Endothelial cell of umbilical vein (primary cell): Measurements from ENCODE around the gene MXI1. TPM values are rescaled to one million over a fixed set of nuclear protein-coding genes. Genes with fewer than 3 reads are reported as not detected.

Experiments
- BruUV-seq: library from RNA; stranded (reverse); fragments of 400-500 nt; replicated peaks from 2 replicates; lab custom pipeline; 2021; lab: Mats Ljungman, UMichigan
- CTCF ChIA-PET: fragments of 300-600, 350-600 bp; sonication (Branson Sonifier 250); formaldehyde crosslinking; loops from one replicate; lab custom pipeline; 2021; ENCODE audit warnings: antibody characterized with exemption, inconsistent platforms; lab: Charles Lee
- POLR2A ChIA-PET: fragments of 300-600, 350-600 bp; sonication (Branson Sonifier 250); formaldehyde crosslinking; loops from one replicate; lab custom pipeline; 2021; ENCODE audit warnings: antibody characterized with exemption, inconsistent platforms; lab: Charles Lee
- DNase-seq: peaks from one replicate; pipeline ENCODE4 v3.0.0-alpha.2; 2011; ENCODE audit warnings: low read depth, low spot score
- FAIRE-seq: peaks from 2 replicates; lab custom pipeline; 2011; peaks lifted over from hg19 to GRCh38; lab: Jason Lieb, UNC
- H2AFZ ChIP-seq: 2 replicates; pipeline ENCODE4 v1.6.0; 2012; ENCODE audit warnings: low read depth, low read length, control low read depth, inconsistent platforms
- H3K27ac ChIP-seq: 2 replicates; pipeline ENCODE4 v1.5.1; 2011; ENCODE audit warnings: low read depth, mild to moderate bottlenecking, control low read depth, low read length, moderate library complexity; ENCODE audit not compliant: insufficient read depth
- H3K27me3 ChIP-seq, 2 experiments: 2 replicates each; pipeline versions ENCODE4 v1.6.0 to v1.6.1; 2011; ENCODE audit warnings: low read length in 2 of 2, mixed read lengths in 1 of 2; ENCODE audit not compliant: control insufficient read depth in 2 of 2, insufficient read depth in 2 of 2
- H3K36me3 ChIP-seq, 2 experiments: 2 replicates in 1 of 2; 3 replicates in 1 of 2; pipeline ENCODE4 v1.5.1; 2011; ENCODE audit warnings: low read length in 2 of 2, mild to moderate bottlenecking in 1 of 2, moderate library complexity in 1 of 2; ENCODE audit not compliant: control insufficient read depth in 2 of 2, insufficient read depth in 2 of 2; ENCODE audit errors: extremely low read depth in 1 of 2
- H3K4me1 ChIP-seq: 3 replicates; pipeline ENCODE4 v1.5.1; 2011; ENCODE audit warnings: mild to moderate bottlenecking, low read length; ENCODE audit not compliant: control insufficient read depth, insufficient read depth; ENCODE audit errors: extremely low read depth
- H3K4me2 ChIP-seq: 2 replicates; pipeline ENCODE4 v1.6.1; 2011; ENCODE audit warnings: low read length, control low read depth, mixed read lengths; ENCODE audit not compliant: insufficient read depth
- H3K4me3 ChIP-seq, 3 experiments: fragments of 200-600 bp in 1 of 3; sonication (generic), shearing (Covaris generic) in 1 of 3; replicated peaks in 1 of 3; 2 replicates each; pipeline ENCODE4 v1.5.1; 2011 to 2016; ENCODE audit warnings: control low read depth in 3 of 3, low read length in 3 of 3, mild to moderate bottlenecking in 2 of 3, inconsistent platforms in 1 of 3, low read depth in 1 of 3, moderate library complexity in 1 of 3; ENCODE audit not compliant: insufficient read depth in 1 of 3
- H3K79me2 ChIP-seq: 2 replicates; pipeline ENCODE4 v1.6.0; 2012; ENCODE audit warnings: low read length, inconsistent platforms; ENCODE audit not compliant: control insufficient read depth, insufficient read depth
- H3K9ac ChIP-seq: replicated peaks from 2 replicates; pipeline ENCODE3; 2011; ENCODE audit warnings: low read length, control low read depth; ENCODE audit not compliant: insufficient read depth; ENCODE audit errors: extremely low read depth
- H3K9me1 ChIP-seq: replicated peaks from 3 replicates; pipeline ENCODE4 v1.6.0; 2011; ENCODE audit warnings: mild to moderate bottlenecking, low read length; ENCODE audit not compliant: control insufficient read depth, insufficient read depth; ENCODE audit errors: extremely low read depth
- H3K9me3 ChIP-seq: replicated peaks from 2 replicates; pipeline ENCODE4 v1.5.1; 2012; ENCODE audit warnings: low read length, inconsistent platforms; ENCODE audit not compliant: control insufficient read depth, insufficient read depth
- H4K20me1 ChIP-seq: replicated peaks from 2 replicates; pipeline ENCODE3; 2011; ENCODE audit warnings: mild to moderate bottlenecking, low read length; ENCODE audit not compliant: control insufficient read depth, insufficient read depth; ENCODE audit errors: extremely low read depth
- CTCF ChIP-seq, 2 donors: IDR thresholded peaks; 1 replicate in 1 of 2; 2 replicates in 1 of 2; pipeline ENCODE4 v1.5.1; 2011; ENCODE audit warnings: low read length in 2 of 2, mild to moderate bottlenecking in 2 of 2, moderate library complexity in 2 of 2, control low read depth in 1 of 2, inconsistent platforms in 1 of 2, low read depth in 1 of 2; ENCODE audit not compliant: insufficient read depth in 1 of 2; ENCODE audit errors: extremely low read depth in 1 of 2
- EZH2 ChIP-seq: IDR thresholded peaks from 2 replicates; pipeline ENCODE4 v1.6.1; 2012; ENCODE audit warnings: borderline replicate concordance, low read depth, mild to moderate bottlenecking, moderate library complexity, low read length, inconsistent platforms; ENCODE audit not compliant: severe bottlenecking
- FOS ChIP-seq: IDR thresholded peaks from 2 replicates; pipeline ENCODE4 v1.6.1; 2011; ENCODE audit warnings: mild to moderate bottlenecking, low read length, moderate library complexity, borderline replicate concordance; ENCODE audit not compliant: insufficient read depth
- GATA2 ChIP-seq: IDR thresholded peaks from 2 replicates; pipeline ENCODE4 v1.7.0; 2011; ENCODE audit warnings: low read depth, mild to moderate bottlenecking, moderate library complexity, mixed read lengths, low read length; ENCODE audit not compliant: insufficient read length, insufficient read depth
- JUN ChIP-seq: IDR thresholded peaks from 2 replicates; pipeline ENCODE4 v1.6.1; 2011; ENCODE audit warnings: borderline replicate concordance, low read depth; ENCODE audit not compliant: insufficient read length, insufficient read depth
- MAX ChIP-seq: IDR thresholded peaks from 2 replicates; pipeline ENCODE4 v1.6.1; 2011; ENCODE audit not compliant: insufficient read depth, insufficient read length
- MYC ChIP-seq: IDR thresholded peaks from one replicate; pipeline ENCODE4 v1.6.1; 2011; ENCODE audit warnings: mild to moderate bottlenecking, low read depth, low read length
- POLR2A ChIP-seq: IDR thresholded peaks from 2 replicates; pipeline ENCODE4 v1.6.1; 2012; ENCODE audit warnings: low read depth, mild to moderate bottlenecking, control low read depth, low read length
- POLR2AphosphoS5 ChIP-seq: IDR thresholded peaks from 2 replicates; pipeline ENCODE4 v1.6.1; 2012; ENCODE audit warnings: low read depth, mild to moderate bottlenecking, control low read depth, low read length, moderate library complexity; ENCODE audit not compliant: insufficient read depth
- dilution Hi-C: fragments of 300-500 bp; cut with MboI; formaldehyde crosslinking; loops from one replicate; pipeline ENCODE4 v1.15.0; 2019; ENCODE audit warnings: low sequenced_read_pairs; ENCODE audit not compliant: extremely low pct_ligation_motif_present
- intact Hi-C: fragments of 100-400 bp; cut with micrococcal nuclease; formaldehyde crosslinking; loops from one replicate; pipeline ENCODE4 v1.10.0; 2022
- polyA plus RNA-seq, 4 experiments: library from polyadenylated mRNA; depleted of rRNA in 3 of 4; stranded (reverse) in 3 of 4; unstranded in 1 of 4; fragments of >200 nt; gene quantifications; 2 replicates each; pipeline versions ENCODE4 v1.2.1 to v1.2.3, GENCODE V29; 2011 to 2012; ENCODE audit warnings: missing spikeins in 1 of 4
- total RNA-seq: library from RNA; stranded (reverse); gene quantifications from 2 replicates; pipeline ENCODE4 v1.2.3, GENCODE V29; 2021

MXI1 gene
- total and polyA plus RNA-seq, 2 donors (not counting 3 experiments of a cell fraction or from before 2014, with no cell fraction given) = 2.7 to 8.5 TPM

GRCh38 chr10:110223298-110223925, 16.0 kb downstream of the MXI1 start:
- Histone ChIP-seq H3K27me3 (no peaks in the 10 kb centered on the region), H3K4me1 (peaks cover 8% of the 10 kb centered on the region), H3K27ac (no peak overlapping the region), H3K79me2 (no peaks in the 10 kb centered on the region), H3K9me1 (no peaks in the 10 kb centered on the region), H3K4me3 (no peak overlapping the region), H3K9ac (no peak overlapping the region), H2AFZ (no peak overlapping the region), H3K9me3 (no peaks in the 10 kb centered on the region), H3K36me3 (no peaks in the 10 kb centered on the region), H3K4me2 (no peak overlapping the region), H4K20me1 (no peaks in the 10 kb centered on the region)
- ChIA-PET CTCF (interaction anchor here (1.3 to 10.1 kb wide), 3 partner anchors 13 to 339 kb away, joined by 6 to 99 read pairs (median 12); partner anchors contain the start of gene MXI1), POLR2A (no interaction called here)
- no peak for DNase-seq
- FAIRE-seq = no peak
- dilution Hi-C loops (no loop called here), intact Hi-C loops (no loop called here)
- TF ChIP-seq POLR2A = no peak
- TF ChIP-seq EZH2 = no peak
- no peak for TF ChIP-seq MAX
- no peak for TF ChIP-seq JUN
- no peak for TF ChIP-seq GATA2
- no peak for TF ChIP-seq FOS
- TF ChIP-seq MYC = no peak
- no peak for TF ChIP-seq POLR2AphosphoS5
- TF ChIP-seq CTCF (IDR thresholded peaks at IDR 0.05; ENCODE audit: extremely low read depth in 1 of 2, insufficient read depth in 1 of 2, low read depth in 1 of 2, low read length in 2 of 2) = no peak
- no TSS peak for BruUV-seq
